ENCODE results near the gene DYNC2I2.

Gene DYNC2I2

DNA sequence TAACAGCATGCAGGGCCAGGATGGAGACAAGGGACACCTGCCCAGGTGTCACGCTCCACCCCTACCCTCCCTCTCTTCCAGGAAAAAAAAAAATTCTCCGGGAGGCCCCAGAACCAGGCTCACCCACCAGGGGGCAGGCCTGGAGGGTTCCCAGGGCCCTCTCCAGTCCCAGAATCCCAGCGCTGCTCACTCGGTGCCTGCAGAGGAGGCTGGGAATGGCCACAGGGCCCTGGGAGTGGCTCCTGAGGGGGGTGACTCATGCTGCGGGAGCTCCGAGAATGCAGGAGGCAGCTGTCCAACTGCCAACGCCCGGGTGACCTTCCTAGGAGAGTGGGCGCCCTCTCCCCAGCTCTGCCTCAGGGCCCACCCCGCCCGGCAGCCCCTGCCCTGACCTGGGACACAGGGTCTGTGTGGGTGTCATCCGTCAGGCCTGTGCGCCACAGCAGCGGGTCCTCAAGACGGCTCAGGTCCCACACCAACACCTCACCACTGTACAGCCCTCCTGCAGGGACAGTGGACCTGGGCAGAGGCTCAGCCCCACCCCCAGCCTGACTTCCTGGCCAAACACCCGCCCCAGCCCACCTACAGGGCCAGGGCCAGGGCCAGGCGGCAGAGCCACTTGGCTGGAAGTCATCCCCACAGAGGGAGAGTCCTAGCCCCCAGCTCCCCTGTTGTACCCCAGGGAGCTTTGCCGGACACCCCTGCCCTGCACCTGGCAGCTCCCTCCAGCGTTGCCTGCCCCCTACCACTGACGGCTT is 21.2 kb downstream of the DYNC2I2 start:
- no peak for DNase-seq

GRCh38 chr9:128634651-128635262 is 21.9 kb downstream of the DYNC2I2 start:
- no peak for DNase-seq

- no peak for DNase-seq
Measured at GRCh38 chr9:128634111-128634510, 22.5 kb downstream of the DYNC2I2 start.

DNA sequence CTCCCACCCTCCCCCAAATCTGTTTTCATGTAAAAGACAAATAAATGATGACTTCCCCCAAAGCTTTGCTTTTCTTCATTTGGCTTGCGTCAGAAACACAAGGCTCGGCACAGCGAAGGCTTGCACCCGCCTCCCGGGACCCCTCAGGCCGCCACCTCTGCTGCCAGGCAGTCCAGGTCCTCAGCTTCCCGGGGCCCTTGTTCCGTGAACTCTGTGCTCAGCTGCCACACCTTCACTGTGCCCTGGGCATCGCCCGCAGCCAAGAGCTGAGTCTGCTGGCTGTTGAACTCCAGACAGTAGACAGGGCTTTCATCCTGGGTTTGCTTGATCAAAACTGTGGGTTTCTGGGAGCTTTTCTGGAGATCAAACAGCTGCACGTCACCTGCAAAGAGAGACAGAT is 23.0 kb downstream of the DYNC2I2 start:
- no peak for DNase-seq

DNA sequence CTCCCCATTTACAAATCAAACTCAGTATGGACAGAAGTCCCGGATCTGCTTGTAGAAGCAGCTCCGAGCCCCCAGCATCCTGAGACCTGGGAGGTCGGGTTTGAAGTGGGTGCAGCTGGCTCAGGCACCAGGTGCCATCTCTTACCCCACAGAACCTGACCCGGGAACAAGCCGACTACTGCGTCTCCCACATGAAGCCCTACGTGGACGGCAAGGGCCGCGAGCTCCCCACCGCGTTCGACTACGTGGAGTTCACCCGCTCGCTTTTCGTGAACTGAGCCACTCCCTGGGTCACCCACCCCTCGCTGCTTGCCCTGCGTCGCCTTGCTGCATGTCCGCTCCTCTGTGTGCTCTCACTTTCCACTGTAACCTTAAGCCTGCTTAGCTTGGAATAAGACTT is 23.6 kb downstream of the DYNC2I2 start:
- no peak for DNase-seq

DNA sequence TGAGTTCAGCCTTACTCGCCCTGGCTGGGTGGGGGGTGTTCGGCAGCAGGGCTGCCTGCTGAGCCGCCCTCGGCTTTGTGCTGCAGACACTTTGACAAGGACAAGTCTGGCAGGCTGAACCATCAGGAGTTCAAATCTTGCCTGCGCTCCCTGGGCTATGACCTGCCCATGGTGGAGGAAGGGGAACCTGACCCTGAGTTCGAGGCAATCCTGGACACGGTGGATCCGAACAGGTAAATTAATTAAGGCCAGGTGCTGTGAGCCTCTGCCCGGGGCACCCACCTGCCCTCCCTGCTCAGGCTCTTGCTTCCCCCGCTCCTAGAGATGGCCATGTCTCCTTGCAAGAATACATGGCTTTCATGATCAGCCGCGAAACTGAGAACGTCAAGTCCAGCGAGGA is 24.2 kb downstream of the DYNC2I2 start:
- no peak for DNase-seq

GRCh38 chr9:128632066-128632465 is 24.6 kb downstream of the DYNC2I2 start:
- no peak for DNase-seq

- no peak for DNase-seq
Measured at GRCh38 chr9:128631636-128632035, 25.0 kb downstream of the DYNC2I2 start.

GRCh38 chr9:128629852-128630545 is 26.6 kb downstream of the DYNC2I2 start:
- no peak for DNase-seq

DNA sequence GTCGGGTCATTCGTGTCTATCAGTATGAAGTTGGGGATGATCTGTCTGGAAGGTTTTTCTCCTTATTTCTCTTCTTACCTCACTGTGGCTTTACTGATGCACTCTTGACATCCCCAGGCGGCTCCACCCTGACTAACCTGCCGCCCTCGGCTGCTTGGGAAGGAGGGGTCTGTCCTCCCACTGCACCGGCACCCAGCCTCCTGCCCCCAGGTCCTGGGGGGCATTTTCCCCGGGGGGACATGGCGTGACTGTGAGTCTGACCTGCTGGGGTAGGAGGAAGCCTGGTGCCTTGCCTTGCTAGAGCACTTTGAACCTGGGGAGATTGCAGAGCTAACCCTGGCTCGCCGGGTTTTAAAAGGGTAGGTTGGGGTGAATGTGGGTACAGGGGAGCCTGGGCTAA is 27.5 kb downstream of the DYNC2I2 start:
- no peak for DNase-seq

GRCh38 chr9:128628471-128629048 is 28.1 kb downstream of the DYNC2I2 start:
- DNase-seq: no peak

GRCh38 chr9:128627906-128628305 is 28.7 kb downstream of the DYNC2I2 start:
- no peak for DNase-seq

DNA sequence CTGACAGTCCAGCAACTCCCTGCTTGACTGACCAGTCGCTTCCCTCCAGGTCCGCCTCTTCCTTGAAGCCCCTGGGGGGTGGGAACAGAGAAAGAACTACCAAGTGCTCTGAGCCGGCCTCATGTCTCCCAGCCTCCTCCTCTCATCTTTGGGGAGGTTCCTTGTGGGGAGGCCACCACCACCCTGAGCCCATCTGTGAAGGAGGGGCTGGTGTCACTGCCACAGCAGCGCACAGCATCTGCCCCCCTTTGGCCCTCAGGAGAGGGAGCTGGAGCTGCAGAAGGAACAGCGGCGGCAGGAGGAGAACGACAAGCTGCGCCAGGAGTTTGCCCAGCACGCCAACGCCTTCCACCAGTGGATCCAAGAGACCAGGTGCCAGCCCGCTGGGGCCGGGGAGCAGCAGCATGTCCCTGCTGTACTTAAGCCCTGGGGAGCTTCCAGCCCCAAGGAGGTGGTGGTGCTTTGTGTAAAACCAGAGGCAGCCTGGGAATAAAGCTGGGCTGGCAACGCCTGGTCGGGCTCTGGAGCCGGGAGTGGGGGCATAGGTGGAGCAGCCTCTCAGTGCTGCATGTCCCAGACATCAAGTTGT is 29.4 kb downstream of the DYNC2I2 start:
- DNase-seq: no peak

GRCh38 chr9:128626181-128626580 is 30.5 kb downstream of the DYNC2I2 start:
- no peak for DNase-seq

GRCh38 chr9:128625391-128626146 is 31.1 kb downstream of the DYNC2I2 start:
- no peak for DNase-seq

- DNase-seq: no peak
Measured at GRCh38 chr9:128624566-128624965, 32.1 kb downstream of the DYNC2I2 start.

DNA sequence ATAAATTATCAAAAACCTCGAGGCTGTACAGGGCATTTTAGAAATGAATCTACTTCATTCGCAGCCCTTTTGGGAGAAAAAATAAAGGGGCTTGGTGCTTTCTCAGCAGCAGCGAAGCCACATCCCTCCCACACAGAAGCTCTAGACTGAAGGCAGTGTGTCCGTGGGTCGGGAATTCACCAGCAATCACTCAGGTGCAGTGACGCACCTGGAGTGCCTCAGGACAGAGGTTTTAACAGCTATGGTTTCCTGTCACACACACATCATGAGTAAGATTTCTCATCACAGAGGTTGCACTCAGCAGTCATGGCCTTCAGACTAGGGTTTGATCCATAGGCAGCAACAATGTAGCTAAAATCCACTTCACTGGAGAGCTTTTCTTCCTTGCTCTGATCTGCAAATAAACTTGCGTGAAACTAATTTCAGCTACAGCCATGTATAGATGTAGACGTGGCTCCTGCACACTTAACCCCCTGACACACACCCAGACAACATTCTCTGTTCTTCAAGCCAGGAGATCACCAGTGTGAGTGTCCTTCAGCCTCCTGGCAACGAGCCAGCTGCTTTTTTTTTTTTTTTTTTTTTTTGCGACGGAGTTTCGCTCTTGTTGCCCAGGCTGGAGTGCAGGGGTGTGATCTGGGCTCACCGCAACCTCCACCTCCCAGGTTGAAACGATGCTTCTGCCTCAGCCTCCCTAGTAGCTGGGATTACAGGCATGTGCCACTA is 34.8 kb downstream of the DYNC2I2 start:
- no peak for DNase-seq

DNA sequence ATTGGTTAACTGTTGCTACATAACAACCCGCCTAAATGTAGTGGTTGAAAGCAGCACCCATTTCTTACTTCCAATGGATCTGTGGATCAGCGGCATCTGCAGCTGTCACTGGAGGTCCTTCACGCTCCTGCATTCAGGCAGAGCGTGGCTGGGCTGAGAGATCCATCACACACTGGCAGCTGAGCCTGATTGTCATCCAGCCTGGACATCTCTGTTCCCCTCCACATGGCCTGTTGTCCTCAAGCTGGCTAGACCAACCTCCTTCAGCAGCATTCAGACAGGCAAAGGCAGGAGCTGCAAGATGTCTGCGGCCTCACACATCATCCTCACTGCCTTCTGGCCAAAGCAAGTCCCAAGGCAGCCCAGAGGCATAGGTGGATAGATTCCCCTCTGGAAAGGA is 36.9 kb downstream of the DYNC2I2 start:
- DNase-seq: no peak

- no peak for DNase-seq
Measured at GRCh38 chr9:128619127-128619526, 37.5 kb downstream of the DYNC2I2 start.

- DNase-seq: no peak
Measured at GRCh38 chr9:128617943-128618342, 38.7 kb downstream of the DYNC2I2 start.

- no peak for DNase-seq
Measured at GRCh38 chr9:128615571-128615970, 41.1 kb downstream of the DYNC2I2 start.

DNA sequence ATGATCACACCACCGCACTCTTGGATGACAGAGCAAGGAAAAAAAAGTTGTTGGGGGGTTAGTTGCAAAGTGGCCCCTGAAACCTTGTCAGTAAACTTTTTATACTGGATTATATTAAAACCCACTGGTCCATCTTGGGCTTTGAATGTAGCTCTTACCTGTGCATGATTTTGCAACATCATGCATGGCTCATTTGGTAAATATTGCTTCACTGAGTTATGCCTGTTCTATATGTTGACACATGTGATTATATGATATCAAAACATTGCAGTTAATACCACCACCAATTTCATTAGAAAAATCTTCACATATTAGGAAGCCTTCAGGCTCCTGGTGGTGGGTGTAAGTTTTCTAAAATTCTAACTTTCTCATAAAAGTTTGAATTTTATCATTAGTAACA is 41.9 kb downstream of the DYNC2I2 start:
- no peak for DNase-seq
